ENCODE measurements around the gene OCRL.
"Not testable (repeated sequence)": the region's sequence is repeated elsewhere in the genome, so short reads cannot be mapped to it uniquely, and the experiment has no call there.

OCRL gene

DNA sequence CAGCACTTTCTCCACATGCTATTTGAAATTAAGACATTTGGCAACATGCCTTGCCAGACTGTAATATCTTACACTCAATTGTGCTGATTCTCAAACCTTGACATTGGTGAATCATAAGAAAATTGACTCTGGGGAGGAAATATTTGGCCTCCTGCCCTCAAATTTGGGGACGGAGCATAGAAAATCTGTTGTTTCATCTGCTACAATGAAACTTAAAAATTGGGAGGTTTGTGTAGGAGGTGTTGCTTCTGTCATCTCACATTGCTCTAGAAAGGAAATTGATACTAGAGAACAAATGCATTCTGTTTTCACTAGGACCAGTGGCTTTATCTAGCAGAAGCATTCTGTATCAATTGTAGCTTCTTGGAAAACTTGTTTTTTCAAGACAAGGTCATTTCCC, 5.3 kb downstream of the OCRL start:
- Histone ChIP-seq H3K4me2 (ENCODE audit: insufficient read depth, low read length) (no peak overlapping the region), H2AFZ (ENCODE audit: low read depth, low read length) (no peak overlapping the region), H3K36me3 (ENCODE audit: insufficient read depth, low read length) (peaks cover 19% of the 10 kb centered on the region; the same call in 1 of the 2 replicates), H3K27me3 (ENCODE audit: insufficient read depth, low read length, poor library complexity) (no peaks in the 10 kb centered on the region), H3K9ac (ENCODE audit: low read depth, low read length) (no peak overlapping the region), H4K20me1 (ENCODE audit: insufficient read depth, low read length) (no peaks in the 10 kb centered on the region), H3K4me3 (ENCODE audit: low read depth in 1 of 2, low read length in 2 of 2) (no peak overlapping the region), H3K27ac (ENCODE audit: low read length) (no peak overlapping the region), H3K4me1 (ENCODE audit: insufficient read depth, low read length) (peaks cover 12% of the 10 kb centered on the region), H3K79me2 (ENCODE audit: insufficient read depth, low read length) (no peaks in the 10 kb centered on the region), H3K9me3 (ENCODE audit: insufficient read depth, low read length, severe bottlenecking) (no peaks in the 10 kb centered on the region)
- TF ChIP-seq, protein P1, sequence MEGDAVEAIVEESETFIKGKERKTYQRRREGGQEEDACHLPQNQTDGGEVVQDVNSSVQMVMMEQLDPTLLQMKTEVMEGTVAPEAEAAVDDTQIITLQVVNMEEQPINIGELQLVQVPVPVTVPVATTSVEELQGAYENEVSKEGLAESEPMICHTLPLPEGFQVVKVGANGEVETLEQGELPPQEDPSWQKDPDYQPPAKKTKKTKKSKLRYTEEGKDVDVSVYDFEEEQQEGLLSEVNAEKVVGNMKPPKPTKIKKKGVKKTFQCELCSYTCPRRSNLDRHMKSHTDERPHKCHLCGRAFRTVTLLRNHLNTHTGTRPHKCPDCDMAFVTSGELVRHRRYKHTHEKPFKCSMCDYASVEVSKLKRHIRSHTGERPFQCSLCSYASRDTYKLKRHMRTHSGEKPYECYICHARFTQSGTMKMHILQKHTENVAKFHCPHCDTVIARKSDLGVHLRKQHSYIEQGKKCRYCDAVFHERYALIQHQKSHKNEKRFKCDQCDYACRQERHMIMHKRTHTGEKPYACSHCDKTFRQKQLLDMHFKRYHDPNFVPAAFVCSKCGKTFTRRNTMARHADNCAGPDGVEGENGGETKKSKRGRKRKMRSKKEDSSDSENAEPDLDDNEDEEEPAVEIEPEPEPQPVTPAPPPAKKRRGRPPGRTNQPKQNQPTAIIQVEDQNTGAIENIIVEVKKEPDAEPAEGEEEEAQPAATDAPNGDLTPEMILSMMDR (IDR thresholded peaks at IDR 0.05; ENCODE audit: borderline replicate concordance, extremely low read depth, low read length, poor library complexity, severe bottlenecking) = no peak
- no peak for TF ChIP-seq EZH2 (IDR thresholded peaks at IDR 0.05; ENCODE audit: borderline replicate concordance, low read depth, low read length, severe bottlenecking)
- ATAC-seq (ENCODE audit: insufficient read depth, low read depth) = no peak
- no peak for DNase-seq

DNA sequence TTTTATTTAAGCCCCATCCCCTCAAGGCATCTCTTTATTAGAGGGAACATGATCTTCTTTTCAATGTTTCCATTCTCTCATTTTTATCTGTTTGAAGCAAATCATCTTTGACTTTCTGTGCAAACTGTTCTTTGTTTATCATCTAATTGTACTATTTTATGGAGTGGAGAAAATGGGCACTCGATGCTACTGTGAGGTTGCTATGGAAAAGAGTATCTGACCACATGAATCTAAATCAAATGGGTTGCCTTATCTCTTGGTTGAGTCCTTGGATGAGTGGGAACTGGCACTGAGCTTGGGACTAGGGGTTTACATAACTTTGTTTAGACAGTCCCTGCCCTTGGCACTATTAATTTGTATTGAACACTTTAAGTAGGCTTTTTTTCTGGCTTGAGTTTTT, 9.1 kb downstream of the OCRL start:
- Histone ChIP-seq H4K20me1 (ENCODE audit: insufficient read depth, low read length) (no peaks in the 10 kb centered on the region), H3K79me2 (ENCODE audit: insufficient read depth, low read length) (no peaks in the 10 kb centered on the region), H2AFZ (ENCODE audit: low read depth, low read length) (no peak overlapping the region), H3K9me3 (ENCODE audit: insufficient read depth, low read length, severe bottlenecking) (no peaks in the 10 kb centered on the region), H3K36me3 (ENCODE audit: insufficient read depth, low read length) (peaks cover 19% of the 10 kb centered on the region; the same call in 1 of the 2 replicates), H3K4me3 (ENCODE audit: low read depth in 1 of 2, low read length in 2 of 2) (no peak overlapping the region), H3K27me3 (ENCODE audit: insufficient read depth, low read length, poor library complexity) (no peaks in the 10 kb centered on the region), H3K9ac (ENCODE audit: low read depth, low read length) (no peak overlapping the region), H3K4me1 (ENCODE audit: insufficient read depth, low read length) (no peaks in the 10 kb centered on the region), H3K4me2 (ENCODE audit: insufficient read depth, low read length) (no peak overlapping the region), H3K27ac (ENCODE audit: low read length) (no peak overlapping the region)
- ATAC-seq (ENCODE audit: insufficient read depth, low read depth) (no peak), DNase-seq (no peak)
- no peak for TF ChIP-seq EZH2 (IDR thresholded peaks at IDR 0.05; ENCODE audit: borderline replicate concordance, low read depth, low read length, severe bottlenecking)
- TF ChIP-seq, protein P1 (IDR thresholded peaks at IDR 0.05; ENCODE audit: borderline replicate concordance, extremely low read depth, low read length, poor library complexity, severe bottlenecking) = no peak

DNA sequence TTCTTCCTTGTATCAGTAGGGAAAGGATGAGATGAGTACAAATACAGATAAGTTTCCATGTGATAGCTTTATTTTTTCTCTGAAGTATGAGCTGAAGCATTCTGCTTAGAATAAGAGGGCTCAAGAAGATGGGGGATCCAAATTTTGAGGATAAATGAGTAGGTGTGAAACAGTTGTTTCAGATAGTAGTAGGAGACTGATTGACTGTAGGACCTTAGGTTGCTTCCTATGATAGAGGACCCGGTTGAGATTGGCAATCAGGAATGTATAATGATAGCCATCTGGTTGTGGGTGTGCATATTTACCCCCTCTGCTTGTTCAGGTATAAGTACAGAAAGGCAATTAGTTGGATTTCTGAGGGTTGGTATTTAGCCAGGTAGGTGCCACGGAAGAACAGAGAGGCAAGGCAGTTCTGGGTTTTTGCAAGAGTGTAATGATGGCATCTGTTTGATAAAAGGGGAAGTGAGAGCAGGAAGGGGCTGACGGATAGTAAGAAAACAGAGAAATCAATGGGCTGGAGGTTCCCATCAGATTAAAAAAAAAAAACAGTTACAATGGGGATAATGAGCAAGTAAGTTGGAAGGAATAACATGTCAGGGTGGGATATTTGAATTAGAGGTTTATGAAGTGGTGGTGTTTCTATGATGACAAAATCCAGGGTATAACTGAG, 13.7 kb downstream of the OCRL start:
- Histone ChIP-seq H2AFZ (ENCODE audit: low read depth, low read length) (no peak overlapping the region), H3K27ac (ENCODE audit: low read length) (no peak overlapping the region), H3K36me3 (ENCODE audit: insufficient read depth, low read length) (peaks cover 15% of the 10 kb centered on the region; the same call in 1 of the 2 replicates)

DNA sequence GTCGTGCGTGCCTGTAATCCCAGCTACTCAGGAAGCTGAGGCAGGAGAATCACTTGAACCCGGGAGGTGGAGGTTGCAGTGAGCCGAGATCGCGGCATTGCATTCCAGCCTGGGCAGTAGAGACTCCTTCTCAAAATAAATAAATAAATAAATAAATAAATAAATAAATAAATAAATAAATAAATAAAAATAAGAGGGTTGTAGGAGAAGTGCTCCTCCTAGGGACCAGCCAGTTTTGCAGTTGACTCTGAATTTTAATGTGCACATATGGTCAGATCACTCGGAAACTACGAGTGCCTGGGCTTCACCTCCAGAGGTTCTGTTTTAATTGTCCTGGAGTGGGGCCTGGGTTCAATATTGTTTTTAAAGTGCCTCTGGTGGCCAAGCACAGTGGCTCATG, 14.8 kb downstream of the OCRL start:
- not testable (repeated sequence) for H4K20me1 ChIP-seq (ENCODE audit: insufficient read depth, low read length); H3K4me1 ChIP-seq (ENCODE audit: insufficient read depth, low read length); DNase-seq

More for the DNA sequence above, 13.7 kb downstream of the OCRL start:
- Histone ChIP-seq H3K9me3 (ENCODE audit: insufficient read depth, low read length, severe bottlenecking) (no peaks in the 10 kb centered on the region), H3K27me3 (ENCODE audit: insufficient read depth, low read length, poor library complexity) (no peaks in the 10 kb centered on the region), H3K9ac (ENCODE audit: low read depth, low read length) (no peak overlapping the region), H3K79me2 (ENCODE audit: insufficient read depth, low read length) (no peaks in the 10 kb centered on the region), H3K4me1 (ENCODE audit: insufficient read depth, low read length) (no peaks in the 10 kb centered on the region), H3K4me3 (ENCODE audit: low read depth in 1 of 2, low read length in 2 of 2) (no peak overlapping the region), H3K4me2 (ENCODE audit: insufficient read depth, low read length) (no peak overlapping the region), H4K20me1 (ENCODE audit: insufficient read depth, low read length) (no peaks in the 10 kb centered on the region)
- TF ChIP-seq, protein P1 (IDR thresholded peaks at IDR 0.05; ENCODE audit: borderline replicate concordance, extremely low read depth, low read length, poor library complexity, severe bottlenecking) = no peak
- no peak for TF ChIP-seq EZH2 (IDR thresholded peaks at IDR 0.05; ENCODE audit: borderline replicate concordance, low read depth, low read length, severe bottlenecking)
- no peak for ATAC-seq (ENCODE audit: insufficient read depth, low read depth)
- DNase-seq = no peak

More for the DNA sequence above, 14.8 kb downstream of the OCRL start:
- H3K9me3 ChIP-seq (ENCODE audit: insufficient read depth, low read length, severe bottlenecking); ATAC-seq (ENCODE audit: insufficient read depth, low read depth); H3K27me3 ChIP-seq (ENCODE audit: insufficient read depth, low read length, poor library complexity); H2AFZ ChIP-seq (ENCODE audit: low read depth, low read length); H3K9ac ChIP-seq (ENCODE audit: low read depth, low read length); H3K79me2 ChIP-seq (ENCODE audit: insufficient read depth, low read length); H3K4me3 ChIP-seq (ENCODE audit: low read depth in 1 of 2, low read length in 2 of 2); H3K4me2 ChIP-seq (ENCODE audit: insufficient read depth, low read length); H3K27ac ChIP-seq (ENCODE audit: low read length): not testable (repeated sequence)
- H3K36me3 ChIP-seq (ENCODE audit: insufficient read depth, low read length) = peaks cover 19% of the 10 kb centered on the region
